GM23248 (cell line): ENCODE results near the gene ELMO1.

ENCODE experiments used
- EZH2 ChIP-seq: fragments of 200-600 bp; sonication (generic); IDR thresholded peaks from 2 replicates; pipeline ENCODE4 v1.6.1; 2018; ENCODE audit warnings: antibody characterized with exemption, mild to moderate bottlenecking; ENCODE audit not compliant: insufficient read depth, poor library complexity, severe bottlenecking
- EZH2phosphoT487 ChIP-seq: fragments of 200-600 bp; sonication (generic); IDR thresholded peaks from 2 replicates; pipeline ENCODE4 v1.6.1; 2018; ENCODE audit warnings: antibody characterized with exemption, moderate library complexity, mild to moderate bottlenecking, low read depth; ENCODE audit not compliant: insufficient read depth

DNA sequence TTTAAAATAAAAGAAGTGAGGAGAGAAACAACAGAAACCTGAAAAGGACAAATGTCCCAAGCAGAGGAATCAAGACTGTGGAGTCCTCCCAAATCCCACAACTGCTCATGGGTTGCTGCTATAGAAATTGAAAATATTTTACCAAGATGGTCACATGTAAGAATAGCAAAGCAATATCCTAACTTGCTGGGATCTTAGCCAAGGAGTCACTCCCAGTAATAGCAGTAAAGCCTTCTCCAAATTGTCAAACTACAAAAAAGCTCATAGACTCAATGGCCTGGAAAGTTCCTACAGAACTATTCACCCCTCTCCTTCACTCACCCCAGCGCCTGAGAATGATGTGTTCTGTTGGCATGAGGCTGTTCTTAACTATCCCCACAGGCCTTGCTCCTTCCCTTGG lies 186.5 kb downstream of the ELMO1 start:
- TF ChIP-seq EZH2 (no peak), EZH2phosphoT487 (no peak)
